K562 (cell line): ENCODE data around the gene MRFAP1. TPM values are rescaled to one million over a fixed set of nuclear protein-coding genes. Genes with fewer than 3 reads are reported as not detected.

Experiments used
- ARID3B ChIP-seq: fragments of 250-450 bp; sonication (Bioruptor Pico); IDR thresholded peaks from 2 replicates; pipeline ENCODE4 v1.4.0; 2020; ENCODE audit warnings: borderline replicate concordance
- BCLAF1 ChIP-seq, 2 experiments: fragments of 450-650 bp in 1 of 2; IDR thresholded peaks; 2 replicates each; pipeline ENCODE4 v1.6.1; 2011 to 2017; ENCODE audit warnings: low read depth in 2 of 2, antibody characterized with exemption in 1 of 2, borderline replicate concordance in 1 of 2, low read length in 1 of 2, mild to moderate bottlenecking in 1 of 2, mixed read lengths in 1 of 2; ENCODE audit not compliant: control insufficient read depth in 1 of 2
- CBX2 ChIP-seq: fragments of 200-600 bp; sonication (generic); IDR thresholded peaks from one replicate; pipeline ENCODE4 v1.6.1; 2012; ENCODE audit warnings: mild to moderate bottlenecking, low read length, inconsistent platforms; ENCODE audit not compliant: insufficient read depth, poor library complexity, severe bottlenecking
- FUS ChIP-seq: fragments of 200-400 bp; formaldehyde crosslinking; optimal IDR thresholded peaks from 2 replicates; pipeline ENCODE3; 2017; ENCODE audit warnings: low read depth, low read length
- MTA2 ChIP-seq: fragments of 450-650 bp; IDR thresholded peaks from 2 replicates; pipeline ENCODE4 v1.6.1; 2016; ENCODE audit warnings: low read depth
- SRSF1 ChIP-seq: fragments of 200-400 bp; formaldehyde crosslinking; IDR thresholded peaks from 2 replicates; pipeline ENCODE4 v1.6.1; 2017; ENCODE audit warnings: mild to moderate bottlenecking, low read depth, low read length, moderate library complexity
- STAT5A ChIP-seq: IDR thresholded peaks from 2 replicates; pipeline ENCODE4 v1.6.1; 2012; ENCODE audit warnings: low read length, inconsistent platforms, borderline replicate concordance
- polyA plus RNA-seq, 8 experiments: library from polyadenylated mRNA; depleted of rRNA in 4 of 8; stranded (reverse) in 5 of 8; unstranded in 3 of 8; fragments of >200 nt; fragmentation: Nextera tagmentation in 2 of 8; fragmentation: Illumina TruSeq in 1 of 8; extraction: Ambion mirVana in 2 of 8; extraction: Trizol in 1 of 8; gene quantifications; 2 replicates each; pipeline versions ENCODE4 v1.2.1 to v1.2.3, GENCODE V29; 2011 to 2014; ENCODE audit warnings: inconsistent platforms in 1 of 8, missing spikeins in 1 of 8
- total RNA-seq, 7 experiments: library from RNA; depleted of rRNA in 6 of 7; stranded (reverse); fragments of >200 nt in 6 of 7; fragmentation: Illumina TruSeq in 2 of 7; extraction: Trizol in 2 of 7; gene quantifications; 2 replicates each; pipeline versions ENCODE4 v1.2.1 to v1.2.3, GENCODE V29; 2011 to 2021; ENCODE audit warnings: low replicate concordance in 1 of 7

MRFAP1 gene
- total and polyA plus RNA-seq, 9 of the 15 experiments (the other 6 are each of a cell fraction or from before 2014, with no cell fraction given) = 46.0 to 270 (median 151) TPM

GRCh38 chr4:6632125-6632524 lies 8.4 kb upstream of the MRFAP1 start (continued):
- TF ChIP-seq CBX2 (no peak), STAT5A (no peak), MTA2 (no peak), SRSF1 (no peak), BCLAF1 (IDR thresholded peaks at IDR 0.05; ENCODE audit: borderline replicate concordance in 1 of 2, control insufficient read depth in 1 of 2, low read depth in 2 of 2, low read length in 1 of 2) (no peak), FUS (no peak), ARID3B (CRISPR knock-in tag) (no peak)
- TF ChIP-seq, all 486 proteins: peak for 0
